ENCODE measurements around the gene NKX2-3. TPM values are rescaled to one million over a fixed set of nuclear protein-coding genes. Genes with fewer than 3 reads are reported as not detected.

Gene NKX2-3
- total and polyA plus RNA-seq, 9 of the 15 experiments (the other 6 are each of a cell fraction or from before 2014, with no cell fraction given) = not detected

DNA sequence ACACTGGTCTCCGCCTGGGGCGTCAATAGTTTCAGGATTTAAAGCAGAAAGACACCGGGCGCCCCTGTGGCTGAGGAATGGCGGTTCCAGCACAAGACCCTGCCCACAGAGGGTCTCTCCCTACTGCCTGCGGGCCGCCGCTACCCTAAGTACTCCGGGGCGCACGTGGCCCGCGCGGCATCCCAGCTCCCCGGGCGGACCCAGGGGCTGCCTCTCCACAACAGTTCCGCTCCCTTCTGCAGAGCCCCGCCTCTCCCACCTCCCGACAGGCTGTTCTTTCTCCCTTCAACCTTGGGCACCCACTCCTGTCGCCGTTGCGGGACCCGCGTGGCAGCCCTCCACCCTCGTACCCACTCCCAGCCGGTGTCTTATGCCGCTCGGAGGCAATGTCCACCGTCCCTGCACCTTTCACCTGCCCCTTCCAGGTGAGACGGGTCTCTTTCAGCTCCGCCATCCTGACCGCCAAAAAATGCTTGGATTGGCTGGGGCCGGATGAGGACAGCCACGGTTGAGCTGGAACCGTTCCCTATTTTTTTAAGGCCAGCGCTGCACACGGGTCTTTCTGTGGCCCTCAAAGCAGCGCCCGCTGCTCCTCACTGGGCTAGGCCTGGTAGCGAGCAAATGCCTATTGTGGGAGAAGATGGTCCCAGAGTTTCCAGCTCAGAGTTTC lies 1.6 kb upstream of the NKX2-3 start:
- H3K9me3 ChIP-seq (replicated peaks; ENCODE audit: control insufficient read depth, insufficient read depth, low read depth, low read length) = no peaks in the 10 kb centered on the region; the same call in 1 of the 2 replicates
- BruUV-seq (replicated peaks) = no TSS peak
- CTCF ChIA-PET (ENCODE audit: low intra/inter-chr PET ratio) = no interaction called here
- no peaks in the 10 kb centered on the region for H3K9me1 ChIP-seq (ENCODE audit: control insufficient read depth, insufficient read depth, low read length)
- no peaks in the 10 kb centered on the region for H3K79me2 ChIP-seq (ENCODE audit: control insufficient read depth, insufficient read depth, low read length)
- FAIRE-seq = no peak
- DNase-seq (ENCODE audit: extremely low read depth in 1 of 4, low spot score in 3 of 4) = no peak
- no peak overlapping the region for H2AFZ ChIP-seq (ENCODE audit: low read depth, low read length)
- no peak for TF ChIP-seq NR2C1 (IDR thresholded peaks at IDR 0.05)
- TF ChIP-seq NR2C1 (tag; IDR thresholded peaks at IDR 0.05) = no peak
- TF ChIP-seq KLF13 (tag; IDR thresholded peaks at IDR 0.05; ENCODE audit: borderline replicate concordance, low read depth) = no peak
- no peak for TF ChIP-seq NFE2L1 (tag; IDR thresholded peaks at IDR 0.05; ENCODE audit: borderline replicate concordance, low read depth)
- no peak for TF ChIP-seq ZNF253 (CRISPR knock-in tag; conservative IDR thresholded peaks at IDR 0.05)
- TF ChIP-seq PCBP1 (IDR thresholded peaks at IDR 0.05; ENCODE audit: low read depth, low read length, poor library complexity, severe bottlenecking) = no peak
- no peak overlapping the region for H3K4me3 ChIP-seq
- H4K20me1 ChIP-seq (replicated peaks; ENCODE audit: control insufficient read depth, insufficient read depth, low read length) = 0 out of 2 replicates have a peak, but pooled peaks cover 3% of the 10 kb centered on the region
- H3K27ac ChIP-seq (ENCODE audit: extremely low read depth, low read depth, low read length) = no peak overlapping the region
- H3K4me1 ChIP-seq (replicated peaks in 1 of 2; ENCODE audit: control insufficient read depth in 2 of 2, insufficient read depth in 2 of 2, low read length in 2 of 2) = peaks cover 0 to 29% of the 10 kb centered on the region in 2 experiments; a peak in 2 of 5 replicates
- 16% methylated on average over 22 of the region's 40 CpGs for WGBS (ENCODE audit: insufficient coverage, low coverage, missing lambda C conversion rate)
- H3K27me3 ChIP-seq (ENCODE audit: control insufficient read depth in 2 of 2, insufficient read depth in 2 of 2, low read length in 2 of 2) = peaks cover 25 to 72% of the 10 kb centered on the region in 2 experiments; a peak in 4 of 5 replicates
- intact Hi-C loops (cut with micrococcal nuclease) = no loop called here
- H3K4me2 ChIP-seq (ENCODE audit: insufficient read depth, low read length) = no peak overlapping the region
- no peak for ATAC-seq
- no peak overlapping the region for H3K9ac ChIP-seq (ENCODE audit: insufficient read depth in 1 of 2, low read depth in 2 of 2, low read length in 2 of 2)
- POLR2A ChIA-PET = interaction anchor here (0.6 to 1.2 kb wide), 2 partner anchors 11 to 827 kb away, joined by 3 read pairs; no protein-coding TSS in a partner anchor
- in situ Hi-C loops (cut with MboI) = no loop called here
- H3K36me3 ChIP-seq (ENCODE audit: control insufficient read depth, insufficient read depth, low read length) = no peaks in the 10 kb centered on the region
